Endothelial cell of umbilical vein (primary cell): ENCODE data around the gene RAB7B. TPM values are rescaled to one million over a fixed set of nuclear protein-coding genes. Genes with fewer than 3 reads are reported as not detected.

Source experiments
- BruUV-seq: library from RNA; stranded (reverse); fragments of 400-500 nt; replicated peaks from 2 replicates; lab custom pipeline; 2021; lab: Mats Ljungman, UMichigan
- CTCF ChIA-PET: fragments of 300-600, 350-600 bp; sonication (Branson Sonifier 250); formaldehyde crosslinking; loops from one replicate; lab custom pipeline; 2021; ENCODE audit warnings: antibody characterized with exemption, inconsistent platforms; lab: Charles Lee
- POLR2A ChIA-PET: fragments of 300-600, 350-600 bp; sonication (Branson Sonifier 250); formaldehyde crosslinking; loops from one replicate; lab custom pipeline; 2021; ENCODE audit warnings: antibody characterized with exemption, inconsistent platforms; lab: Charles Lee
- DNase-seq: peaks from one replicate; pipeline ENCODE4 v3.0.0-alpha.2; 2011; ENCODE audit warnings: low read depth, low spot score
- FAIRE-seq: peaks from 2 replicates; lab custom pipeline; 2011; peaks lifted over from hg19 to GRCh38; lab: Jason Lieb, UNC
- H2AFZ ChIP-seq: 2 replicates; pipeline ENCODE4 v1.6.0; 2012; ENCODE audit warnings: low read depth, low read length, control low read depth, inconsistent platforms
- H3K27ac ChIP-seq: 2 replicates; pipeline ENCODE4 v1.5.1; 2011; ENCODE audit warnings: low read depth, mild to moderate bottlenecking, control low read depth, low read length, moderate library complexity; ENCODE audit not compliant: insufficient read depth
- H3K27me3 ChIP-seq, 2 experiments: 2 replicates each; pipeline versions ENCODE4 v1.6.0 to v1.6.1; 2011; ENCODE audit warnings: low read length in 2 of 2, mixed read lengths in 1 of 2; ENCODE audit not compliant: control insufficient read depth in 2 of 2, insufficient read depth in 2 of 2
- H3K36me3 ChIP-seq, 2 experiments: 2 replicates in 1 of 2; 3 replicates in 1 of 2; pipeline ENCODE4 v1.5.1; 2011; ENCODE audit warnings: low read length in 2 of 2, mild to moderate bottlenecking in 1 of 2, moderate library complexity in 1 of 2; ENCODE audit not compliant: control insufficient read depth in 2 of 2, insufficient read depth in 2 of 2; ENCODE audit errors: extremely low read depth in 1 of 2
- H3K4me1 ChIP-seq: 3 replicates; pipeline ENCODE4 v1.5.1; 2011; ENCODE audit warnings: mild to moderate bottlenecking, low read length; ENCODE audit not compliant: control insufficient read depth, insufficient read depth; ENCODE audit errors: extremely low read depth
- H3K4me2 ChIP-seq: 2 replicates; pipeline ENCODE4 v1.6.1; 2011; ENCODE audit warnings: low read length, control low read depth, mixed read lengths; ENCODE audit not compliant: insufficient read depth
- H3K4me3 ChIP-seq, 3 experiments: fragments of 200-600 bp in 1 of 3; sonication (generic), shearing (Covaris generic) in 1 of 3; replicated peaks in 1 of 3; 2 replicates each; pipeline ENCODE4 v1.5.1; 2011 to 2016; ENCODE audit warnings: control low read depth in 3 of 3, low read length in 3 of 3, mild to moderate bottlenecking in 2 of 3, inconsistent platforms in 1 of 3, low read depth in 1 of 3, moderate library complexity in 1 of 3; ENCODE audit not compliant: insufficient read depth in 1 of 3
- H3K79me2 ChIP-seq: 2 replicates; pipeline ENCODE4 v1.6.0; 2012; ENCODE audit warnings: low read length, inconsistent platforms; ENCODE audit not compliant: control insufficient read depth, insufficient read depth
- H3K9ac ChIP-seq: replicated peaks from 2 replicates; pipeline ENCODE3; 2011; ENCODE audit warnings: low read length, control low read depth; ENCODE audit not compliant: insufficient read depth; ENCODE audit errors: extremely low read depth
- H3K9me1 ChIP-seq: replicated peaks from 3 replicates; pipeline ENCODE4 v1.6.0; 2011; ENCODE audit warnings: mild to moderate bottlenecking, low read length; ENCODE audit not compliant: control insufficient read depth, insufficient read depth; ENCODE audit errors: extremely low read depth
- H3K9me3 ChIP-seq: replicated peaks from 2 replicates; pipeline ENCODE4 v1.5.1; 2012; ENCODE audit warnings: low read length, inconsistent platforms; ENCODE audit not compliant: control insufficient read depth, insufficient read depth
- H4K20me1 ChIP-seq: replicated peaks from 2 replicates; pipeline ENCODE3; 2011; ENCODE audit warnings: mild to moderate bottlenecking, low read length; ENCODE audit not compliant: control insufficient read depth, insufficient read depth; ENCODE audit errors: extremely low read depth
- CTCF ChIP-seq, 2 donors: IDR thresholded peaks; 1 replicate in 1 of 2; 2 replicates in 1 of 2; pipeline ENCODE4 v1.5.1; 2011; ENCODE audit warnings: low read length in 2 of 2, mild to moderate bottlenecking in 2 of 2, moderate library complexity in 2 of 2, control low read depth in 1 of 2, inconsistent platforms in 1 of 2, low read depth in 1 of 2; ENCODE audit not compliant: insufficient read depth in 1 of 2; ENCODE audit errors: extremely low read depth in 1 of 2
- FOS ChIP-seq: IDR thresholded peaks from 2 replicates; pipeline ENCODE4 v1.6.1; 2011; ENCODE audit warnings: mild to moderate bottlenecking, low read length, moderate library complexity, borderline replicate concordance; ENCODE audit not compliant: insufficient read depth
- JUN ChIP-seq: IDR thresholded peaks from 2 replicates; pipeline ENCODE4 v1.6.1; 2011; ENCODE audit warnings: borderline replicate concordance, low read depth; ENCODE audit not compliant: insufficient read length, insufficient read depth
- MAX ChIP-seq: IDR thresholded peaks from 2 replicates; pipeline ENCODE4 v1.6.1; 2011; ENCODE audit not compliant: insufficient read depth, insufficient read length
- dilution Hi-C: fragments of 300-500 bp; cut with MboI; formaldehyde crosslinking; loops from one replicate; pipeline ENCODE4 v1.15.0; 2019; ENCODE audit warnings: low sequenced_read_pairs; ENCODE audit not compliant: extremely low pct_ligation_motif_present
- intact Hi-C: fragments of 100-400 bp; cut with micrococcal nuclease; formaldehyde crosslinking; loops from one replicate; pipeline ENCODE4 v1.10.0; 2022
- polyA plus RNA-seq, 4 experiments: library from polyadenylated mRNA; depleted of rRNA in 3 of 4; stranded (reverse) in 3 of 4; unstranded in 1 of 4; fragments of >200 nt; gene quantifications; 2 replicates each; pipeline versions ENCODE4 v1.2.1 to v1.2.3, GENCODE V29; 2011 to 2012; ENCODE audit warnings: missing spikeins in 1 of 4
- total RNA-seq: library from RNA; stranded (reverse); gene quantifications from 2 replicates; pipeline ENCODE4 v1.2.3, GENCODE V29; 2021

Gene RAB7B
- total and polyA plus RNA-seq, 2 donors (not counting 3 experiments of a cell fraction or from before 2014, with no cell fraction given): 0.15 TPM; not detected in 1

- H3K4me2 ChIP-seq: no peak overlapping the region
- H2AFZ ChIP-seq: no peak overlapping the region
- ChIA-PET CTCF (interaction anchor here (0.7 to 9.3 kb wide), 2 partner anchors 14 to 39 kb away, joined by 3 to 67 read pairs; no protein-coding TSS in a partner anchor), POLR2A (no interaction called here)
- peaks cover 3 to 6% of the 10 kb centered on the region in 2 experiments for H3K27me3 ChIP-seq
- peaks cover 24% of the 10 kb centered on the region for H3K4me1 ChIP-seq
- no peaks in the 10 kb centered on the region for H4K20me1 ChIP-seq
- H3K9ac ChIP-seq: no peak overlapping the region
- no TSS peak for BruUV-seq
- H3K9me1 ChIP-seq: no peaks in the 10 kb centered on the region
- TF ChIP-seq FOS (no peak), CTCF (IDR thresholded peaks at IDR 0.05; ENCODE audit: extremely low read depth in 1 of 2, insufficient read depth in 1 of 2, low read depth in 1 of 2, low read length in 2 of 2) (no peak), JUN (no peak)
- H3K79me2 ChIP-seq: no peaks in the 10 kb centered on the region
- no peaks in the 10 kb centered on the region for H3K9me3 ChIP-seq
- no peaks in the 10 kb centered on the region for H3K36me3 ChIP-seq
- intact Hi-C loops: no loop called here
- H3K27ac ChIP-seq: no peak overlapping the region
- FAIRE-seq: no peak
- H3K4me3 ChIP-seq: no peak overlapping the region
- dilution Hi-C loops: no loop called here
- DNase-seq: no peak
Observed at GRCh38 chr1:205938682-205939081, 64.5 kb downstream of the RAB7B start.

DNA sequence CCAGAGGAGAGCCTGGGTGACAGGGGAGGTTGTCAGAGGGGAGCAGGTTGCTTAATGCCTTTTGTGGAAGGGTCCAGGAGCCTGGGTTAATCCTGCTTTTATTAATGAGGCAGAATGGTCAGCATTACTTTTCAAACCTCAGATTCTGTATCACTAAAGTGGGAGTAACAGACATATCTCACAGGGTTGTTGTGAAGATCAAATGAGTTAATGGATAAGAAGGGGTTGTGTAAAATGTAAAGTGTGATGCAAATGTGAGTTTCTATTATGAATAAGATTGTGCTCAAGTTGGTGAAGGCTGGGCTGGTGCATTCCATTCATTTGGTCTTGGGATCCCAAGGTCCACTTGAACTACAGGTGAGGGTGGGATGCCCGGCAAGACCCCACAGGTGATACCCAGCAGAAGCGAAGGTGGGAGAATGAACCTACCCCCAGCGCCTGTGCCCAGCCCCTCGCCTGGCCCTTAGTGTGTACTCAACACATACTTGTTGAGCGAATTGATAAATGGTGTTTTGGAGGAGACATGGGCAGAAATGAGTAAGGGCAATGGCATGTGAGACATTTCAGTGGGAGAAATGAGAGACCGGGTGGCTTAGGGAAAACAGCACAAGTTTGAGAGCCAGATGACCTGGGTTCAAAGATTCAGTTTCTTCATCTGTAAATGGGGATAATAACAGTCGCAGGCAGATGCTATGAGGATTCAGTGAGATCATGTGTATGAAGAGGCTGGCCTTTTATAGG is 66.2 kb downstream of the RAB7B start:
- DNase-seq: peak; percentile 32
- TF ChIP-seq CTCF (IDR thresholded peaks at IDR 0.05; ENCODE audit: extremely low read depth in 1 of 2, insufficient read depth in 1 of 2, low read depth in 1 of 2, low read length in 2 of 2) (no peak), JUN (no peak), MAX (no peak)
- Histone ChIP-seq H3K4me1 (peaks cover 35% of the 10 kb centered on the region), H3K36me3 (no peaks in the 10 kb centered on the region), H3K4me3 (no peak overlapping the region), H2AFZ (no peak overlapping the region), H3K79me2 (no peaks in the 10 kb centered on the region), H3K27ac (no peak overlapping the region), H4K20me1 (no peaks in the 10 kb centered on the region), H3K4me2 (no peak overlapping the region), H3K27me3 (no peaks in the 10 kb centered on the region), H3K9me3 (no peaks in the 10 kb centered on the region), H3K9me1 (no peaks in the 10 kb centered on the region), H3K9ac (no peak overlapping the region)
- ChIA-PET POLR2A (no interaction called here), CTCF (interaction anchor here (27.5 kb wide), 1 partner anchor 45 kb away, joined by 1606 read pairs; no protein-coding TSS in a partner anchor)
- no peak for FAIRE-seq
- no TSS peak for BruUV-seq
- dilution Hi-C loops (no loop called here), intact Hi-C loops (loop anchor here (2.0 kb wide), 1 partner anchor 16 kb away; no protein-coding TSS in a partner anchor)
